ENCODE results near the gene NECAP2. TPM values are rescaled to one million over a fixed set of nuclear protein-coding genes. Genes with fewer than 3 reads are reported as not detected.

The NECAP2 gene
- total RNA-seq, 2 experiments from 2014 or later = 51.8 to 59.0 TPM

DNA sequence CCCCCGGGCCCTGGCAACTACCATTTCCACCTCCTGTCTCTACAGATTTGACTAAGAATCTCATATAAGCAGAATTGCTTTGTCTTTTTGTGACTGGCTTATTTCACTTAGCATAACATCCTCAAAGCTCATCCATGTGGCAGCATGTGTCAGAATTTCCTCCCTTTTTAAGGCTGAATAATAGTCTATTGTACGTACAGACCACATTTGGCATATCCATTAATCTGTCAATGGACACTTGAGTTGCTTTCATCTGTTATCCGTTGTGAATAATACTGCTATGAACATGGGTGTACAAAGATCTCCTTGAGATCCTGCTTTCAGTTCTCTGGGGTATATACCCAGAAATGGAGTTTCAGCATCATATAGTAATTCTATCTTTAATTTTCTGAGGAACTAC, 27.3 kb upstream of the NECAP2 start:
- no peak for DNase-seq (ENCODE audit: low spot score)
- no peaks in the 10 kb centered on the region for H3K36me3 ChIP-seq (ENCODE audit: insufficient read depth, low read length)
- H3K9me3 ChIP-seq (ENCODE audit: low read length) = no peaks in the 10 kb centered on the region
- ChIA-PET CTCF (ENCODE audit: unreplicated experiment) (no interaction called here), POLR2A (no interaction called here)
- TF ChIP-seq, protein P1, sequence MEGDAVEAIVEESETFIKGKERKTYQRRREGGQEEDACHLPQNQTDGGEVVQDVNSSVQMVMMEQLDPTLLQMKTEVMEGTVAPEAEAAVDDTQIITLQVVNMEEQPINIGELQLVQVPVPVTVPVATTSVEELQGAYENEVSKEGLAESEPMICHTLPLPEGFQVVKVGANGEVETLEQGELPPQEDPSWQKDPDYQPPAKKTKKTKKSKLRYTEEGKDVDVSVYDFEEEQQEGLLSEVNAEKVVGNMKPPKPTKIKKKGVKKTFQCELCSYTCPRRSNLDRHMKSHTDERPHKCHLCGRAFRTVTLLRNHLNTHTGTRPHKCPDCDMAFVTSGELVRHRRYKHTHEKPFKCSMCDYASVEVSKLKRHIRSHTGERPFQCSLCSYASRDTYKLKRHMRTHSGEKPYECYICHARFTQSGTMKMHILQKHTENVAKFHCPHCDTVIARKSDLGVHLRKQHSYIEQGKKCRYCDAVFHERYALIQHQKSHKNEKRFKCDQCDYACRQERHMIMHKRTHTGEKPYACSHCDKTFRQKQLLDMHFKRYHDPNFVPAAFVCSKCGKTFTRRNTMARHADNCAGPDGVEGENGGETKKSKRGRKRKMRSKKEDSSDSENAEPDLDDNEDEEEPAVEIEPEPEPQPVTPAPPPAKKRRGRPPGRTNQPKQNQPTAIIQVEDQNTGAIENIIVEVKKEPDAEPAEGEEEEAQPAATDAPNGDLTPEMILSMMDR (conservative IDR thresholded peaks at IDR 0.05; ENCODE audit: low read length) = no peak
- no peak for TF ChIP-seq EZH2phosphoT487 (IDR thresholded peaks at IDR 0.05; ENCODE audit: borderline replicate concordance, low read depth, low read length)
- H3K4me2 ChIP-seq (ENCODE audit: low read length) = no peak overlapping the region
- H2AFZ ChIP-seq (ENCODE audit: low read length) = no peak overlapping the region
- H3K4me3 ChIP-seq (ENCODE audit: low read depth, low read length, poor library complexity, severe bottlenecking) = no peak overlapping the region
- no peaks in the 10 kb centered on the region for H4K20me1 ChIP-seq (ENCODE audit: insufficient read depth, low read length)
- H3K9me2 ChIP-seq (ENCODE audit: insufficient read depth, low read length) = no peaks in the 10 kb centered on the region
- BruUV-seq (replicated peaks) = no TSS peak
- no peaks in the 10 kb centered on the region for H3K79me2 ChIP-seq (ENCODE audit: insufficient read depth, low read depth, low read length)
- no peaks in the 10 kb centered on the region for H3K4me1 ChIP-seq (ENCODE audit: insufficient read depth, low read length, poor library complexity, severe bottlenecking)
- no peak overlapping the region for H3K27ac ChIP-seq (ENCODE audit: low read depth, low read length, poor library complexity, severe bottlenecking)
- intact Hi-C loops (cut with micrococcal nuclease; ENCODE audit: unreplicated experiment) = no loop called here

DNA sequence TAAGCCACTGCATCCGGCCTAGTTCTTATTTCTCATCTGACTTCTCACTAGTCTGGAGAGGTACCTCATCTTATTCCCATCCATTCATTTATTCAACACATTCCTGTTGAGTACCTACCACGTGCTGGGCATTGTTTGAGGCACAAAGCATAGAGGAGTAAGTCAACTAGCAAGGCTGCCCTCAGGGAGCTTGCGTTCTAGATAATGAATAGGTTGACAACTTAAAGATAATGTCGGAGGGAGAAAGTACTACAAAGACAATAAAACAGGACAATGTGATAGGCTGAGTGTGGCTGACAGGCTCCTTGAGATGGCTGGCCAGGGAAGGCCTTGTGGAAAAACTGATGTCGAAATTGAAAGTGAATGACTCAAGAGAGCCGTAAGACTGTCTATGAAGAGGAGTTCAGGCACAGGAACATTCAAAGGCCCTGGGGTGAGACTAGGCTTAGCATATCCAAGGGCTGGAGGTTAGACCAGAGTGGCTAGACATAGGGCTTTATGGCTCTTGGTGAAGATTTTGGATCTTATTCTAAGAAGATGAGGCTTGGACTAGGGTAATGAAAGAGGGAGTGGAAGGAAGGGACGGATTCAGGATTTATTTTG, 21.6 kb upstream of the NECAP2 start:
- Histone ChIP-seq H2AFZ (ENCODE audit: low read length) (no peak overlapping the region), H3K4me1 (ENCODE audit: insufficient read depth, low read length, poor library complexity, severe bottlenecking) (peaks cover 19% of the 10 kb centered on the region), H3K79me2 (ENCODE audit: insufficient read depth, low read depth, low read length) (no peaks in the 10 kb centered on the region), H3K4me2 (ENCODE audit: low read length) (no peak overlapping the region), H3K9me2 (ENCODE audit: insufficient read depth, low read length) (no peaks in the 10 kb centered on the region), H3K36me3 (ENCODE audit: insufficient read depth, low read length) (no peaks in the 10 kb centered on the region), H3K4me3 (ENCODE audit: low read depth, low read length, poor library complexity, severe bottlenecking) (no peak overlapping the region), H4K20me1 (ENCODE audit: insufficient read depth, low read length) (no peaks in the 10 kb centered on the region), H3K27ac (ENCODE audit: low read depth, low read length, poor library complexity, severe bottlenecking) (no peak overlapping the region), H3K9me3 (ENCODE audit: low read length) (no peaks in the 10 kb centered on the region)
- BruUV-seq (replicated peaks) = no TSS peak
- TF ChIP-seq, protein P1 (conservative IDR thresholded peaks at IDR 0.05; ENCODE audit: low read length) = no peak
- no peak for TF ChIP-seq EZH2phosphoT487 (IDR thresholded peaks at IDR 0.05; ENCODE audit: borderline replicate concordance, low read depth, low read length)
- POLR2A ChIA-PET = interaction anchor here (0.6 kb wide), 1 partner anchor 614 kb away, joined by 3 read pairs; no protein-coding TSS in a partner anchor
- intact Hi-C loops (cut with micrococcal nuclease; ENCODE audit: unreplicated experiment) = no loop called here
- no peak for DNase-seq (ENCODE audit: low spot score)
- CTCF ChIA-PET (ENCODE audit: unreplicated experiment) = no interaction called here

DNA sequence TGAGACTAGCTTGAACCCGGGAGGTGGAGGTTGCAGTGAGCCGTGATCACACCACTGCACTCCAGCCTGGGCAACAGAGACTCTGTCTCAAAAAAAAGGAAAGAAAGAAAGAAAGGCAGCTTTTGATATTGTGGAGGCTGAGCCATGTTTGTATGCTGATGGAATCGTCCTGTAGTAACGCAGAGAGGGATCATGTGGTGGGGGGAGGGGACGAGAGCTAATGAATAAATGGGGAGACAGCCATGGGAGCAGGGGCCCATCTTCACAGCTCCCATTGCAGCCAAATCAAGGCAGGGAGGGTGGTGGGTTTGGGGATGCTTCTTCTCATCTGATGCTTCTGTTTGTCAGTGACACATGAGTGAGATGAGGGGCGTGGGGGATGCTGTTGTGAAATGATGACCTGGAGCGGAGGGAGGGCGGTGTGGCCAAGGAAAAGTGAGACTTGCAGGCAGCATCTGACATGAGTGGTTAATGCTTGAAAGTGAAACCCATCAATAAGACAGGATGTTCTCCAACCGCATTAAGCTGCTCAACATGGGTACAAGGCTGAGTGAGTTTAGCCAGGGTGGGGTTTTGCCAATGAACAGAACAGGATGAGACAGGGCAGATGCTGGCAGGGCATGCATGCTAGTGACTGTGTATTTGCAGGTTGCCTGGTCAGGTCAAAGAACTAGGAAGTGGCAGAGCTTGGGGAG, 20.0 kb upstream of the NECAP2 start:
- CTCF ChIA-PET (ENCODE audit: unreplicated experiment) = no interaction called here
- POLR2A ChIA-PET = interaction anchor here (1.0 to 1.7 kb wide), 4 partner anchors 10 to 39 kb away, joined by 3 to 4 read pairs (median 4); no protein-coding TSS in a partner anchor
- Histone ChIP-seq H3K4me2 (ENCODE audit: low read length) (peak overlapping the region; percentile 54), H3K4me1 (ENCODE audit: insufficient read depth, low read length, poor library complexity, severe bottlenecking) (peaks cover 19% of the 10 kb centered on the region), H3K79me2 (ENCODE audit: insufficient read depth, low read depth, low read length) (no peaks in the 10 kb centered on the region), H3K27ac (ENCODE audit: low read depth, low read length, poor library complexity, severe bottlenecking) (peak overlapping the region; percentile 50), H3K4me3 (ENCODE audit: low read depth, low read length, poor library complexity, severe bottlenecking) (peak overlapping the region; percentile 1), H3K9me2 (ENCODE audit: insufficient read depth, low read length) (no peaks in the 10 kb centered on the region), H4K20me1 (ENCODE audit: insufficient read depth, low read length) (no peaks in the 10 kb centered on the region), H3K36me3 (ENCODE audit: insufficient read depth, low read length) (no peaks in the 10 kb centered on the region), H3K9me3 (ENCODE audit: low read length) (no peaks in the 10 kb centered on the region), H2AFZ (ENCODE audit: low read length) (peak overlapping the region; percentile 82; the same call in 1 of the 2 replicates)
- BruUV-seq (replicated peaks) = no TSS peak
- intact Hi-C loops (cut with micrococcal nuclease; ENCODE audit: unreplicated experiment) = no loop called here
- peak; percentile 87 for DNase-seq (ENCODE audit: low spot score)
- TF ChIP-seq EZH2phosphoT487 (IDR thresholded peaks at IDR 0.05; ENCODE audit: borderline replicate concordance, low read depth, low read length) = no peak
- TF ChIP-seq, protein P1 (conservative IDR thresholded peaks at IDR 0.05; ENCODE audit: low read length) = no peak

Data from OCI-LY7 (cell line).